ENCODE data around the gene EFNA4.

- no peak for TF ChIP-seq CTCF (IDR thresholded peaks at IDR 0.05)
- TF ChIP-seq ZNF512 (CRISPR knock-in tag; IDR thresholded peaks at IDR 0.05; ENCODE audit: borderline replicate concordance), result no peak
- TF ChIP-seq, protein P1, sequence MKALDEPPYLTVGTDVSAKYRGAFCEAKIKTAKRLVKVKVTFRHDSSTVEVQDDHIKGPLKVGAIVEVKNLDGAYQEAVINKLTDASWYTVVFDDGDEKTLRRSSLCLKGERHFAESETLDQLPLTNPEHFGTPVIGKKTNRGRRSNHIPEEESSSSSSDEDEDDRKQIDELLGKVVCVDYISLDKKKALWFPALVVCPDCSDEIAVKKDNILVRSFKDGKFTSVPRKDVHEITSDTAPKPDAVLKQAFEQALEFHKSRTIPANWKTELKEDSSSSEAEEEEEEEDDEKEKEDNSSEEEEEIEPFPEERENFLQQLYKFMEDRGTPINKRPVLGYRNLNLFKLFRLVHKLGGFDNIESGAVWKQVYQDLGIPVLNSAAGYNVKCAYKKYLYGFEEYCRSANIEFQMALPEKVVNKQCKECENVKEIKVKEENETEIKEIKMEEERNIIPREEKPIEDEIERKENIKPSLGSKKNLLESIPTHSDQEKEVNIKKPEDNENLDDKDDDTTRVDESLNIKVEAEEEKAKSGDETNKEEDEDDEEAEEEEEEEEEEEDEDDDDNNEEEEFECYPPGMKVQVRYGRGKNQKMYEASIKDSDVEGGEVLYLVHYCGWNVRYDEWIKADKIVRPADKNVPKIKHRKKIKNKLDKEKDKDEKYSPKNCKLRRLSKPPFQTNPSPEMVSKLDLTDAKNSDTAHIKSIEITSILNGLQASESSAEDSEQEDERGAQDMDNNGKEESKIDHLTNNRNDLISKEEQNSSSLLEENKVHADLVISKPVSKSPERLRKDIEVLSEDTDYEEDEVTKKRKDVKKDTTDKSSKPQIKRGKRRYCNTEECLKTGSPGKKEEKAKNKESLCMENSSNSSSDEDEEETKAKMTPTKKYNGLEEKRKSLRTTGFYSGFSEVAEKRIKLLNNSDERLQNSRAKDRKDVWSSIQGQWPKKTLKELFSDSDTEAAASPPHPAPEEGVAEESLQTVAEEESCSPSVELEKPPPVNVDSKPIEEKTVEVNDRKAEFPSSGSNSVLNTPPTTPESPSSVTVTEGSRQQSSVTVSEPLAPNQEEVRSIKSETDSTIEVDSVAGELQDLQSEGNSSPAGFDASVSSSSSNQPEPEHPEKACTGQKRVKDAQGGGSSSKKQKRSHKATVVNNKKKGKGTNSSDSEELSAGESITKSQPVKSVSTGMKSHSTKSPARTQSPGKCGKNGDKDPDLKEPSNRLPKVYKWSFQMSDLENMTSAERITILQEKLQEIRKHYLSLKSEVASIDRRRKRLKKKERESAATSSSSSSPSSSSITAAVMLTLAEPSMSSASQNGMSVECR (CRISPR knock-in tag; IDR thresholded peaks at IDR 0.05; ENCODE audit: borderline replicate concordance), result no peak
- no peak for TF ChIP-seq ZBTB21 (CRISPR knock-in tag; IDR thresholded peaks at IDR 0.05; ENCODE audit: borderline replicate concordance)
- TF ChIP-seq ZNF263 (CRISPR knock-in tag; IDR thresholded peaks at IDR 0.05; ENCODE audit: low read depth), result no peak
- no peak for TF ChIP-seq GRHL2 (CRISPR knock-in tag; IDR thresholded peaks at IDR 0.05; ENCODE audit: insufficient replicate concordance, severe bottlenecking)
- TF ChIP-seq, protein P2, sequence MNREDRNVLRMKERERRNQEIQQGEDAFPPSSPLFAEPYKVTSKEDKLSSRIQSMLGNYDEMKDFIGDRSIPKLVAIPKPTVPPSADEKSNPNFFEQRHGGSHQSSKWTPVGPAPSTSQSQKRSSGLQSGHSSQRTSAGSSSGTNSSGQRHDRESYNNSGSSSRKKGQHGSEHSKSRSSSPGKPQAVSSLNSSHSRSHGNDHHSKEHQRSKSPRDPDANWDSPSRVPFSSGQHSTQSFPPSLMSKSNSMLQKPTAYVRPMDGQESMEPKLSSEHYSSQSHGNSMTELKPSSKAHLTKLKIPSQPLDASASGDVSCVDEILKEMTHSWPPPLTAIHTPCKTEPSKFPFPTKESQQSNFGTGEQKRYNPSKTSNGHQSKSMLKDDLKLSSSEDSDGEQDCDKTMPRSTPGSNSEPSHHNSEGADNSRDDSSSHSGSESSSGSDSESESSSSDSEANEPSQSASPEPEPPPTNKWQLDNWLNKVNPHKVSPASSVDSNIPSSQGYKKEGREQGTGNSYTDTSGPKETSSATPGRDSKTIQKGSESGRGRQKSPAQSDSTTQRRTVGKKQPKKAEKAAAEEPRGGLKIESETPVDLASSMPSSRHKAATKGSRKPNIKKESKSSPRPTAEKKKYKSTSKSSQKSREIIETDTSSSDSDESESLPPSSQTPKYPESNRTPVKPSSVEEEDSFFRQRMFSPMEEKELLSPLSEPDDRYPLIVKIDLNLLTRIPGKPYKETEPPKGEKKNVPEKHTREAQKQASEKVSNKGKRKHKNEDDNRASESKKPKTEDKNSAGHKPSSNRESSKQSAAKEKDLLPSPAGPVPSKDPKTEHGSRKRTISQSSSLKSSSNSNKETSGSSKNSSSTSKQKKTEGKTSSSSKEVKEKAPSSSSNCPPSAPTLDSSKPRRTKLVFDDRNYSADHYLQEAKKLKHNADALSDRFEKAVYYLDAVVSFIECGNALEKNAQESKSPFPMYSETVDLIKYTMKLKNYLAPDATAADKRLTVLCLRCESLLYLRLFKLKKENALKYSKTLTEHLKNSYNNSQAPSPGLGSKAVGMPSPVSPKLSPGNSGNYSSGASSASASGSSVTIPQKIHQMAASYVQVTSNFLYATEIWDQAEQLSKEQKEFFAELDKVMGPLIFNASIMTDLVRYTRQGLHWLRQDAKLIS (CRISPR knock-in tag; IDR thresholded peaks at IDR 0.05; ENCODE audit: borderline replicate concordance), result no peak
- TF ChIP-seq FOXP4 (CRISPR knock-in tag; IDR thresholded peaks at IDR 0.05), result no peak
- TF ChIP-seq NR3C1 (CRISPR knock-in tag; conservative IDR thresholded peaks at IDR 0.05; ENCODE audit: low read depth), result no peak
- no peak for TF ChIP-seq ZNF423 (CRISPR knock-in tag; IDR thresholded peaks at IDR 0.05)
- TF ChIP-seq CBFB (CRISPR knock-in tag; IDR thresholded peaks at IDR 0.05; ENCODE audit: low read depth), result no peak
Measured at GRCh38 chr1:155071701-155072100, 8.2 kb downstream of the EFNA4 start.

Measured in WTC11 (cell line).